Neural crest cell (in vitro differentiated cells): ENCODE measurements around the gene TSPEAR. TPM values are rescaled to one million over a fixed set of nuclear protein-coding genes. Genes with fewer than 3 reads are reported as not detected.

Experiments
- DNase-seq: peaks from one replicate; pipeline ENCODE4 v3.0.0; 2021; ENCODE audit warnings: low read depth, mixed read lengths, low spot score
- H3K27ac Mint-ChIP-seq: one replicate; pipeline ENCODE4 v1.8.0; 2021; ENCODE audit warnings: mild to moderate bottlenecking, mixed read lengths; ENCODE audit not compliant: unreplicated experiment
- H3K27me3 Mint-ChIP-seq: 2 replicates; pipeline ENCODE4 v1.8.0; 2021; ENCODE audit warnings: low read depth, mild to moderate bottlenecking, mixed read lengths
- H3K36me3 Mint-ChIP-seq: 2 replicates; pipeline ENCODE4 v1.8.0; 2021; ENCODE audit warnings: low read depth, mild to moderate bottlenecking, mixed read lengths
- H3K4me1 Mint-ChIP-seq: 2 replicates; pipeline ENCODE4 v1.8.0; 2021; ENCODE audit warnings: mixed read lengths
- H3K4me3 Mint-ChIP-seq: one replicate; pipeline ENCODE4 v1.8.0; 2021; ENCODE audit warnings: mild to moderate bottlenecking, mixed read lengths
- H3K9me3 Mint-ChIP-seq: 2 replicates; pipeline ENCODE4 v1.8.0; 2021; ENCODE audit warnings: mixed read lengths
- CTCF ChIP-seq: fragments of 200-600 bp; sonication (generic); conservative IDR thresholded peaks from 2 replicates; pipeline ENCODE4 v1.5.0; 2021; ENCODE audit warnings: antibody characterized with exemption, mild to moderate bottlenecking
- total RNA-seq: library from RNA; stranded (reverse); gene quantifications from 2 replicates; pipeline ENCODE4 v1.2.1, GENCODE V29; 2021

The TSPEAR gene
- total RNA-seq, 1 donor from 2014 or later = not detected

DNA sequence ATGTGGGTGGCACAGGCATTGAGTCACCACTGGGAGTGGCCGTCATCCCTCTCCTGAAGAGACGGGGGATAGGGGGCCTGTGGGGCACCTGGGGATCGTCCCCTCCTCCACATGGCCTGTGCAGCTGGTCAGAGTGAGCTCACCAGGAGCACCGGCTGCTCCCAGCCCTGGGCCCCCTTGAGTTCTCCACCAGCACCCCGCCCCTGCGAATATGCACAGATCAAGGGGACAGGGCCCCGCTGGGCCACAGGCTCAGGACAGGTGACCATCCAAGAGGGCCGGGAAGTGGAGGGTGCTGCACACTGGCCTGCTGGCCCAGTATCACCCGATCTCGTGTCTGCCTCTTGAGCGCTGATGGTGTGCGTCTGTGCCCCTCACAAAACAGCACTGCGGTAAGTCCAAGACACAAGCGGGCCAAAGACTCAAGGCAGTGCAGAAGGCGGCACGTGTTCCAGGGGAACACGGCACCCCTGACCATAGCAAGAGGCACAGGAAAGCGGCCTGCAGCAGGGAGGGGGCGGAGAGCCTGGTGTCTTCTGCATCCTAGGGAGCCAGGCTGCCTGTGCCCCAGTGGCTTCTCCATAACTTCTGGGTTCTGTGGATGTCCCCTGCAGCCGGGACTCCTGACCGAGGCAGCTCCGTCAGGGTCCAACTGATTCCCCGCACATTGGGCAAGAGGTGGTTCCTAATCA is 18.1 kb upstream of the TSPEAR start:
- TF ChIP-seq CTCF = no peak
- Mint-ChIP-seq H3K9me3 (no peaks in the 10 kb centered on the region), H3K36me3 (no peaks in the 10 kb centered on the region), H3K27ac (no peak overlapping the region), H3K4me3 (no peak overlapping the region), H3K27me3 (peaks cover 6% of the 10 kb centered on the region), H3K4me1 (peaks cover 10% of the 10 kb centered on the region)
- no peak for DNase-seq

DNA sequence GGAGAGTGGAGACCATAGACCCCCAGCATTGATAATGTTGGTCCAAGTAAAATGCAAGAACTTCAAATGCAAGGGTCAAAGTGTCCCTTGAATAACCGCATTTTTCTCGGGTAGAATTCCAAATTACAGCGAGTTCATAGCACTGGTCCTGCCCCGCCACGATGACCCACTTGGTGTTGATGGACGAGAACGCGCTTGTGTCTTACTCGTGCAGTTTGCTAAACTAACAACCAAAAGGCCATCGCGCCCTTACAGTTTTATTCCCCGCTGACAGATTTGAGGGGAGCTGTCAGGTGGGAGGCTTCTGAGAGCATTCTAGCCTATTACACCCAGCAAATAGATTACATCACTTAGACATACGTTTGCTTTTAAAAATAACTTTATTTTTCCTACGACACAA is 17.3 kb upstream of the TSPEAR start:
- Mint-ChIP-seq H3K9me3 (no peaks in the 10 kb centered on the region), H3K36me3 (no peaks in the 10 kb centered on the region), H3K27ac (no peak overlapping the region), H3K27me3 (peaks cover 9% of the 10 kb centered on the region), H3K4me1 (peaks cover 10% of the 10 kb centered on the region), H3K4me3 (no peak overlapping the region)
- DNase-seq = no peak
- no peak for TF ChIP-seq CTCF

DNA sequence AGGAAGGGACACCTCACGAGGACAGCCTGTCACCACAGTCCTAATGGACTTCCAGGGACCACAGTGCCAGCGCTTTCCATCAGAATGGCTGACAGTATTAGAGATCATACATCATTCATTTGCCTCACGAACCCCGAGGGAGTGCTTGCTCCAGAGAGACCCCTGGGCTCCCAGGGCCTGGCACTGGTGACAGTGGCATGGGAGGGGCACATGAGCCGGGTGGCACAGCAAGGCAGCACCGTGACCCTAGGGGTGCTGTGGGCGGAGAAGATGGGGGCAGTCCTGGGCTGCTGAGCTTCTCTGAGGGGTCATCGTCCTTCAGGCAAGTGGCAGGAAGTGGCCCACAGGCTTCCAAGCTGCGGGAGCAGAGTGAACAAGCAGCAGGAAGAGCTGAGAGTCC is 16.4 kb upstream of the TSPEAR start:
- Mint-ChIP-seq H3K4me1 (peaks cover 16% of the 10 kb centered on the region), H3K27ac (no peak overlapping the region), H3K4me3 (no peak overlapping the region), H3K27me3 (peaks cover 16% of the 10 kb centered on the region), H3K36me3 (no peaks in the 10 kb centered on the region), H3K9me3 (no peaks in the 10 kb centered on the region)
- no peak for TF ChIP-seq CTCF
- DNase-seq = no peak

DNA sequence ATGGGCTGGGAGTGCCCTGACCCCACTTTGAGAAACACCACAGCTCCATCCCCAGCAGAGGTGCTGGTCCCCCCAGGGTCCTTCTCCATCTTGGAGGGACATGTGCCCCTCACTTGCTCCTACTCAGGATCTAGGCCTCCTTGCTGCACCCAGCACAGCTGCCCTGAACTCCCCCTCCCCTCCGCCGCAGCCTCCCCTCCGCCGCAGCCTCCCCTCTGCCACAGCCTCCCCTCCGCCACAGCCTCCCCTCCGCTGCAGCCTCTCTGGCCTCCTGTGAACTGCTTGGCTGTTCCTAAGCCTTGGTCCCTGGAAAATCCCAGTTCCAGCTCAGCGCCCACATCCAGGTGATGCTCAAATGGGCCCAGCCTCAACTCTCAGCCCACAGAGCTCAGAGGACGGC is 15.9 kb upstream of the TSPEAR start:
- no peak for TF ChIP-seq CTCF
- DNase-seq = no peak
- H3K9me3 Mint-ChIP-seq = no peaks in the 10 kb centered on the region
- H3K36me3 Mint-ChIP-seq = no peaks in the 10 kb centered on the region
- H3K27me3 Mint-ChIP-seq = peaks cover 20% of the 10 kb centered on the region
- H3K4me1 Mint-ChIP-seq = peaks cover 20% of the 10 kb centered on the region
- H3K4me3 Mint-ChIP-seq = no peak overlapping the region
- no peak overlapping the region for H3K27ac Mint-ChIP-seq

DNA sequence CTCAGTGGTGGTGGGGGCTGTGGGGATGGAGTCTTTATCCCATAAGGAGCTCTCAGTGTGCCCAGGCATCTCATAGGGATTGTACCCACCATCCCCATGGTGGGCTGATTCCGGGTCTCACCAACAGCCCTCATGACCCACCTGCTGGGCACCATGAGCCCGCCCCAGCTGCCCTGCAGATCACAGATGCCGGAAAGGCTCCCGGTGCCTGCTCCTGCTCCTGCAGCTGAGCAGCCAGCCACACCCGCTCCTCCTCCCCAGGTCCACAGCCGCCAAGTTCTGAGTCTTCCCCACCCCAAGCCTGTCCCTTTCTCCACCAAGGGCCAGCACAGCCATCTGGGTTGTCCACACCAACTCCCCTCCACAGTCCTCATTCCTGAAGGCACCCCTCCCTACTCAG is 15.5 kb upstream of the TSPEAR start:
- no peak for TF ChIP-seq CTCF
- no peak overlapping the region for H3K4me3 Mint-ChIP-seq
- no peaks in the 10 kb centered on the region for H3K36me3 Mint-ChIP-seq
- no peak overlapping the region for H3K27ac Mint-ChIP-seq
- H3K4me1 Mint-ChIP-seq = peaks cover 20% of the 10 kb centered on the region
- peaks cover 20% of the 10 kb centered on the region for H3K27me3 Mint-ChIP-seq
- no peak for DNase-seq
- H3K9me3 Mint-ChIP-seq = no peaks in the 10 kb centered on the region
